GM12891 (cell line): Measurements from ENCODE around the gene APBA2.

Experiments used
- PAX5 ChIP-seq: IDR thresholded peaks from 2 replicates; pipeline ENCODE4 v1.6.1; 2011; ENCODE audit warnings: low read length, moderate library complexity, mild to moderate bottlenecking; ENCODE audit not compliant: insufficient read depth, severe bottlenecking
- POLR2A ChIP-seq: IDR thresholded peaks from 2 replicates; pipeline ENCODE4 v1.6.1; 2011; ENCODE audit warnings: low read depth, low read length, control low read depth
- POLR2AphosphoS5 ChIP-seq: IDR thresholded peaks from 2 replicates; pipeline ENCODE4 v1.6.1; 2011; ENCODE audit warnings: low read depth, low read length, control low read depth
- POU2F2 ChIP-seq: IDR thresholded peaks from 2 replicates; pipeline ENCODE4 v1.6.1; 2011; ENCODE audit warnings: low read depth, mild to moderate bottlenecking, control low read depth, low read length, moderate library complexity
- SPI1 ChIP-seq: IDR thresholded peaks from 2 replicates; pipeline ENCODE4 v1.6.1; 2011; ENCODE audit warnings: low read depth, low read length, control low read depth
- TAF1 ChIP-seq: IDR thresholded peaks from 2 replicates; pipeline ENCODE4 v1.6.1; 2011; ENCODE audit warnings: low read depth, low read length, control low read depth

DNA sequence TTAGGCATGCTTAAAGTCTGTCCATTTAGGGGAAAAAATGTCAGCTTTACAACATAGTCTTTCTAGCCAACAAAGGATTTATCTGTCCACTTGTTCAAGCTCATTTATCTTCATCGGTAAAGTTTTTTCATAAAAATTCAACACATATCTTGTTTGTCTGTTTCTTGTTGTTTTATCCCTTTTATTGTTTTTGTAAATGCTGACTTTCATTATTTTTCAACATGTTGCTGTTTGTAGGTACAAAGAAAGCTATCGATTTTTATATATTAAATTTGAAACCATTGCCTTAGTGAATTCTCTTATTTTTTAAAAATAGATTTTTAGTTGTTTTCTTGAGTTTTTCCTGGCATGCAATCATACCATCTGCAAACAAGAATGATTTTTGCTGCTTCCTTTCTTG lies 198.1 kb downstream of the APBA2 start:
- TF ChIP-seq POLR2A: no peak
- TF ChIP-seq TAF1: no peak
- TF ChIP-seq POU2F2: no peak
- no peak for TF ChIP-seq POLR2AphosphoS5
- no peak for TF ChIP-seq PAX5
- no peak for TF ChIP-seq SPI1
